ENCODE data around the gene USF2. TPM values are rescaled to one million over a fixed set of nuclear protein-coding genes. Genes with fewer than 3 reads are reported as not detected.

The USF2 gene
- total RNA-seq, 1 experiment from 2014 or later = 123 TPM

- Histone ChIP-seq H2AFZ (ENCODE audit: low read length) (no peak overlapping the region), H2BK5ac (ENCODE audit: insufficient read length, low read length) (no peak overlapping the region), H3K79me1 (ENCODE audit: insufficient read depth, low read depth, low read length, poor library complexity, severe bottlenecking) (no peaks in the 10 kb centered on the region), H2BK15ac (ENCODE audit: low read depth, low read length) (no peak overlapping the region), H2BK120ac (ENCODE audit: low read depth, low read length, poor library complexity, severe bottlenecking) (no peak overlapping the region), H3K27ac (ENCODE audit: insufficient read length, low read depth, low read length) (no peak overlapping the region), H3K79me2 (ENCODE audit: insufficient read depth, low read length) (no peaks in the 10 kb centered on the region), H3K27me3 (ENCODE audit: insufficient read depth, low read length) (no peaks in the 10 kb centered on the region), H3K4me1 (ENCODE audit: insufficient read depth, low read length) (no peaks in the 10 kb centered on the region), H3K14ac (ENCODE audit: insufficient read depth, low read length) (no peak overlapping the region), H4K91ac (ENCODE audit: insufficient read length, low read depth, low read length) (no peak overlapping the region), H3K23me2 (ENCODE audit: insufficient read length, low read depth, low read length, poor library complexity, severe bottlenecking) (no peaks in the 10 kb centered on the region), H3K4me2 (ENCODE audit: insufficient read depth, insufficient read length, low read length) (no peak overlapping the region), H3K4ac (ENCODE audit: low read depth, low read length) (no peak overlapping the region), H3K23ac (ENCODE audit: insufficient read length, low read depth, low read length) (no peak overlapping the region), H3K9ac (ENCODE audit: extremely low read depth, insufficient read length, low read length) (no peak overlapping the region), H3K18ac (ENCODE audit: insufficient read length, low read depth, low read length) (no peak overlapping the region), H3T11ph (ENCODE audit: low read length) (no peak overlapping the region), H4K20me1 (ENCODE audit: control insufficient read depth, insufficient read depth, insufficient read length) (no peaks in the 10 kb centered on the region), H2BK12ac (ENCODE audit: insufficient read length, low read depth, low read length) (no peak overlapping the region), H4K5ac (ENCODE audit: insufficient read length, low read depth, low read length) (no peak overlapping the region), H4K8ac (replicated peaks; ENCODE audit: insufficient read length, low read depth, low read length) (no peak overlapping the region), H3K56ac (ENCODE audit: insufficient read length, low read depth, low read length) (no peak overlapping the region), H2BK20ac (ENCODE audit: low read depth, low read length, poor library complexity, severe bottlenecking) (no peak overlapping the region), H3K9me3 (ENCODE audit: control insufficient read depth, low read depth, low read length) (no peaks in the 10 kb centered on the region), H2AK5ac (ENCODE audit: insufficient read length, low read length) (no peak overlapping the region)
- no peak for DNase-seq
- no peak for TF ChIP-seq CTCF (conservative IDR thresholded peaks at IDR 0.05)
- peaks cover 1% of the 10 kb centered on the region for H3K27me3 Mint-ChIP-seq (ENCODE audit: low read depth)
- WGBS (ENCODE audit: extremely low coverage, insufficient read length, low lambda C conversion rate) = 100% methylated on average over 2 of the region's 2 CpGs
- H3K4me1 Mint-ChIP-seq = peaks cover 8 to 10% of the 10 kb centered on the region in 2 experiments
- no peaks in the 10 kb centered on the region for H3K9me3 Mint-ChIP-seq
- no peak overlapping the region for H3K27ac Mint-ChIP-seq
- no peaks in the 10 kb centered on the region for H3K36me3 Mint-ChIP-seq (ENCODE audit: insufficient read depth in 1 of 3, low read depth in 3 of 3)
- no peak overlapping the region for H3K4me3 Mint-ChIP-seq
These were observed 29.2 kb downstream of the USF2 start for GRCh38 chr19:35297922-35298321.
